HG03439 (cell line): ENCODE results near the gene HMCN1.

ENCODE experiments used
- ATAC-seq: cut with Tn5 transposase; IDR thresholded peaks from one replicate; pipeline ENCODE4 v1.9.1; 2021; ENCODE audit warnings: mild to moderate bottlenecking, moderate library complexity; ENCODE audit not compliant: unreplicated experiment

HMCN1 gene

GRCh38 chr1:185957441-185958363, 223.5 kb downstream of the HMCN1 start:
- no peak for ATAC-seq

GRCh38 chr1:185960422-185961321, 226.5 kb downstream of the HMCN1 start:
- no peak for ATAC-seq

GRCh38 chr1:185961664-185962063, 227.5 kb downstream of the HMCN1 start:
- no peak for ATAC-seq

- no peak for ATAC-seq
Measured at GRCh38 chr1:185964946-185965345, 230.8 kb downstream of the HMCN1 start.

- no peak for ATAC-seq
Measured at GRCh38 chr1:185965870-185966269, 231.7 kb downstream of the HMCN1 start.

GRCh38 chr1:185966471-185966870, 232.3 kb downstream of the HMCN1 start:
- ATAC-seq, result no peak

GRCh38 chr1:185969028-185969427, 234.8 kb downstream of the HMCN1 start:
- no peak for ATAC-seq

- no peak for ATAC-seq
Measured at GRCh38 chr1:185969524-185969991, 235.4 kb downstream of the HMCN1 start.

GRCh38 chr1:185971688-185972087, 237.5 kb downstream of the HMCN1 start:
- ATAC-seq, result no peak

GRCh38 chr1:185972096-185972850, 238.1 kb downstream of the HMCN1 start:
- no peak for ATAC-seq

GRCh38 chr1:185973645-185974044, 239.5 kb downstream of the HMCN1 start:
- ATAC-seq, result no peak

GRCh38 chr1:185974367-185975170, 240.4 kb downstream of the HMCN1 start:
- no peak for ATAC-seq

- no peak for ATAC-seq
Measured at GRCh38 chr1:185980891-185981290, 246.7 kb downstream of the HMCN1 start.

- ATAC-seq, result no peak
Measured at GRCh38 chr1:185984113-185984836, 250.1 kb downstream of the HMCN1 start.

GRCh38 chr1:185987611-185988321, 253.6 kb downstream of the HMCN1 start:
- no peak for ATAC-seq

- ATAC-seq, result no peak
Measured at GRCh38 chr1:185990565-185990964, 256.4 kb downstream of the HMCN1 start.

- no peak for ATAC-seq
Measured at GRCh38 chr1:185991266-185991665, 257.1 kb downstream of the HMCN1 start.

GRCh38 chr1:185996211-185996610, 262.0 kb downstream of the HMCN1 start:
- no peak for ATAC-seq

GRCh38 chr1:185998391-185998790, 264.2 kb downstream of the HMCN1 start:
- no peak for ATAC-seq
